ENCODE results near the gene TLE4.

The TLE4 gene

DNA sequence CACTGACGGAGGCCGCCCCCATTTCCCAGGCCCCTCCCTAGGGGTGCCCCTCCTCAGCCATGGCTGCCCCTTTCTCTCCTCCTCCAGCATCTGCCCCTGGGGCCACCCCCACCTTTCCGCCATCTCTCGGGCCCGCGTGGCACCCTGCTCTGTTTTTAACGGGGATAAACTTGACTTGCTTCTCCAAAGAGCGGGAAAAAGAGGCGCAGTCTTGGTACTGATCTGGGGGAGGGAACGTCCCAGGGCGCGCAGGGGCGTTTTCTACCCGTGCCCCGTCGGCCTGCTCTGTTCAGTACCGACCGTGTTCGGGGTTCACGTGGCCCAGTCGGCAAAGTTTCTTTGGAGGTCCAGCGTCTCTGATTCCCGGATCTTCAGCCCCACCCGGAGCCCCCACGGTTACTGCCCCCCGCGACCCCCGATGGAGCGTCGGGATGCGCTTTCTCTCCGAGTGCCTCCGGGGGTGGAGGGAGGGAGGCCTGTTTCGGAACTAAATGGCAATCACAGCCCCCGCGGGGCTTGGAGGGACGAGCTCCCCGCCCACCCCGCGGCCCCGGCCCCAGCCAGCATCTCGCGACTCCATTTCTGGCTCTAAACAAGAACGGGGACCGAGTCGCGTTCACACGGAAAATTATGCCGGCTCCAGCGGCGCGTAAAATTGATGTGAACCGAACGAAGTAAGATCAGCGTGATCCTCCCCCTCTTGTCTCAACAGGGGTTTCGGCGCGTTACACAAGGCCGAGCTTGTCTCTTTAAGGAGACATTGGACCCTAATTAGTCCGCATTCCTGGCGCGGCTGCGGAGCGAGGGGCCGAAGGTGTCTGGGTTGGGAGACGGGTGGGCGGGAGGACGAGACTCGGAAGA, 1.1 kb upstream of the TLE4 start:
- peak in 31 of 56 donors; percentile 19 to 79 (median 49) for DNase-seq

DNA sequence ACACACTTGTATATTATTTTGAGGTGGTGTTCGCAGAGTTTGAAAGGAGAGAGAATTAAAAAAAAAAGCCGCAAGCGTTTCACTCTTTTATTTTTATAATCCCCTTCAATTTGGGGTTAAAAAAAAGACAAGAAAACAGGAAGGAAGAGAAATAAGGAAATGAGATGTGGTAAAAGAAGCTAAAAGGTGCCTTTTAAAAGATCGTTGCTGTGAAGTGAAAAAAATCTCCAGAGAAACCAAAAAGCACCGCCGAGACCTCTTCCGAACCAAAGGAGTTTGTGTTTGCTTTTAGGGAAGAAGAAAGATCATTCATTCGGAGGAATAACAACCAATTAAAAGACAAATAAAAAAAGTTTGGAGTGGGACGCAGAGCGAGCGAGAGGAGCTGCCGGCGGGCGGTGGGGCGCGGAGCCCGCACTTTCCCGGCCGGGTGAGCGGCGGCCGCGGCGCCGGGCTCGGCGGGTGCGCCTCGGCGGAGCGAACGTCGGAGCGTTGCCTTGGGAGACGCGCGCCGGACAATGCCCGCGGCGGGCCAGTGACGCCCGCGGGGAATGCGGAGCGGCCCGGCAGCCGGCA, 355 bp downstream of the TLE4 start:
- peak in 16 of 56 donors; percentile 24 to 73 (median 50) for DNase-seq

DNA sequence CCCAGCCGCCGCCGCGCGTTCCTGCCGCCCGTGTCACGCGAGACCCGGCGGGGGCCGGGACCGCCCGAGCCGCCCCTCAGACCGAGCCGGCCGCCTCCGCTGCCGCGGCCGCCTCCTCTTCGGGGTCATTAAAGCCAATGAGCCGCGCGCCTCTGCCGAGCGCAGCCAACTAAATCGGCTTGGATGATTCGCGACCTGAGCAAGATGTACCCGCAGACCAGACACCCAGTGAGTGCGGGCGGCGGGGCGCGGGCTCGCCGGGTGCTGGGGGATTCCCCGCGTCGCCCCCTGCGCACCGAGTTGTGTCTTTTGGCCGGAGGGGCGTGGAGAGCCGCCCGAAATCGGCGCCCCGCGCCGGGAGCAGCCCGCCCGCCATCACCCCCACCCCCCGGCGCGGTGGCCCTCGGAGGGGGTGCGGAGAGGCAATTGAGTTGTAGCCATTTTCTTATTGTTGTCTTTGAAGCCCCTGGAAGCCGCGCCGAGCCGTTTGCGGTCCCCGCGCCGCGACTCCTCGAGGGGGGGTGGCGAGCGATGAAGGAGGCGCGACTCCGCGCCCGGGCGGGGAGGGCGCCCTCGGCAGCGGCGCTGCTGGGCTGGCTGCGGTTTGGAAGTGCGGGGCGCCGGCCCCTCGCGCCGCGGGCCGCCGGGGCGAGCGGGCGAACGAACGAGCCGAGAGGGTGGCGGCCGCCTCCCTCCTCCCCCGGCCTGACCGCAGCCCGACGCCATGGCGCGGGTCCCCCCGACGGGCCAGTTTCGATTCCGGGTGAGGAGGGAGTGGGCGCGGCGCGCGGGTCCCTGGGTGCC, 1.0 kb downstream of the TLE4 start:
- DNase-seq, result peak in 32 of 56 donors; percentile 13 to 73 (median 44)

DNA sequence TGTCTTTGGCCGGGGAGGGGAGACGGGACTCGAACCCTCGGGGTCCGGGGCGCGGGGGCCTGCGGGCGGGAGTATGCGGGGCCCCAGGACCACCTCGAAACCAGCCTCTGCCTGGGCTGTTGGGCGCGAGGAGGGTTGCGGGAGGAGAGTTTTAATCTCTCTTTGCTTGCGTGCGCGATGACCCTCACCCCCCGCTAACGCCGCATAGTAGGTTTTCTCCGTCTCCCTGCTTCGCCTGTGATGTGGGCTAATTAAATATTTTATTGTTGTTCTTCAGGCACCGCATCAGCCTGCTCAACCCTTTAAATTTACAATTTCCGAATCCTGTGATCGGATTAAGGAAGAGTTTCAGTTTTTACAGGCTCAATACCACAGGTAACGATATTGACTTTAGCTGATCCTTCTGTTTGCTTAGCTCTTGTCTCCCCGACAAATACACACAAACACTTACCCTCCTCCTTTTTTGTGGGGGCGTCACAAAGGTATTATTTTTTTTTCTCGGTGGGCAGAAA, 1.7 kb downstream of the TLE4 start:
- DNase-seq, result peak in 2 of 56 donors; percentile 43 to 51

DNA sequence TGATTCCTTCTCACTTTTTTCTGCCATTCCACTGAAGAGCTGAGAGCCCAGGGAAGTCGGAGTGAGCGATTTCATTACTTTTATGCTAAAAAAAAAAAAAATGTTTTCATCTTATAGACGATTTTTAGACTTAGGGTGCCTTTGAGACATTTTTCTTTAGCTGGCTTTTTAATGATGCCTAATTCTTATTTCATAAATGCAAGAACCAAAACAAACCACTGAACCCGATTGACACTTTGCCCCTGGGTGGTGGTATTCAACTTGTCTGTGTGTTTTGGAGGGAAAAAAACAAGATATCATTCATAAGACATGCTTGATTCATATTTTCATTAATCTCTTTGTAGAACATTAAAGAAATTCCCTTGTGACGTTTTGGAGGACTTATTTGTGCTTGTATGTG, 2.4 kb downstream of the TLE4 start:
- no peak for DNase-seq

DNA sequence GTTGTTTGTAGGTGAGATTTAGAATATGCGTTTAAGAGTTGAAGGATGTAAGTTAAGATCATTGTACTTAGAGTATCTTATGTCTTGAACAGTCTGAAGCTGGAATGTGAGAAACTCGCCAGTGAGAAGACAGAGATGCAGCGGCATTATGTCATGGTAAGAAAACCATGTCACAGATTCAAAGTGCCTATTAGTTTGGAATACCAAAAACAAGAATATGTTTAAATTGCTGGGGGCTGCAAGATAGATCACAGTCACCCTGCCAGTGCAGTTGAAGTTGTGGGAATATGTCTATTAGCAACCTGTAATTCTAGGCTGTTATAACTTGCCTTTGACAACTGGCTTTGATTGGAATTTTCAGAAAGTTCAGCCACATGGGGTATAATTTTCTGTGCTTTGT, 3.0 kb downstream of the TLE4 start:
- no peak for DNase-seq

DNA sequence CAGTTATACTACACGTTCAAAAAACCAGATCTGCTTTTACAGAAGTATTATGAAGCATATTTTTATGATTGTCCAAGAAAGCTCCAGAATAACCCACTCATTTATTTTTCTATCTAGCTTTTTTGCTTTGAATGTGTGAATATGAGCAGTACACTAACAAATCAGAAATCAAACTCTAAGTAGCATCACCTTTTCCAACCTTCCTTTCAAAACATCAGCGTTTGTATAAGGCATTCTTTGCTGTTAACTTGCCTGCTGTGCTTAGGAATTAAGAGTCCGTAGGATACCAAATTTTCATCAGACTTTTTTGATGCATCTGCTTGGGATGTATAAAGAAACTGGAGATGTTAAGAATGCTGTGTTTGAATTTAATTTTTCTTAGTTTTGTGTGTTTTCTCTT, 3.8 kb downstream of the TLE4 start:
- no peak for DNase-seq

DNA sequence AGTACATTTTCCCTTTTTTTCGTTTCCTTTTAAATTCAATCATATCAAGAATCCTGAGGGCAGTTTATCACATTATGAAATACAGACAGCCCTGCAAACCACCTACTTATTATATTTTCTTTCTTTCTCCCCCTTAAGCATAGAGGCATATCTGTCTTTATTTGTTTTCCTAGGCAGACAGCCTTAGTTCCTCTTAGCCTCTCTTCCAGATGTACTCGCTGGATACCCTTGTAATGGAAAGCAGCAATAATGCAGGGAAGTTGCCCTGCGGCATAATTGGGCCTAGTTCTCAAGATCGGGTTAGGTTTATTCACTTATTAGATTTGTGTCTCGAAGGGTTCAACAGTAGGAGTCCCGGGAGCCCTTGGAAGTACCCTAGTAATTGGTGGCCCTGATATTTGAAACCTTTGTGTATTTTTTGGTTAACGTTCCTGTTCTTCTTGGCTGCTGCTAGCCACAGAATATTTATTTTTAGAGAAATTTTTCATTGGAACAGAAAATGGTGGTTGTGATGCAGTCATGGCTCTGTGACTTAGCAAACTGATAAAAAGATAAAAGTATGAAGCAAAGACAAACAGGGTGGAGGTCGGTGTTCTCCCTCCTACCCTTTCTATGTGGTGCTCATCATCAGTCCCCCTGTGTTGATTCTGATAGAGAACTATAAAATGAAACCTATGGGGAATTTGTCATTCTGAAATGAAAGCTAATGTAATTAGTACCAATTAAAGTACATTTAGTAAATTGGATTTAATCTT, 6.4 kb downstream of the TLE4 start:
- DNase-seq, result no peak

DNA sequence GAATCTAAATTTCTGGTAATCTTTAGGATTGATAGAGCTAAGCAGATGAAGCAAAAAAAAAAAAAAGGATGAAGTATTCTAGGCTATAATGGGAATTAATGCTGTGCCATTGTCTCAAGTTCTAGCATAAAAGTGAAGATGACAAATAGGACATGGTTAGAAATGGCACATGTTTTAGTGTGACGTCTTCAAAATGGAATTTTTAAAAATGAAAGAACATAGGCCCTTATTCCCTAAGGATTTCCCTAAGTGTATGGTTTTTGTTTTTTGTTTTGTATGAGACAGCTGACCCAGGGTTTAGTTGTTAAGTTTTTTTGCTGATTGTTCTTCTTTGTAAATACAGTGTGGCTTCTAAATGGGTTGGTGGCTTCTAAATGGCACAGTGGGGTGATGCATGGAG, 7.1 kb downstream of the TLE4 start:
- no peak for DNase-seq

DNA sequence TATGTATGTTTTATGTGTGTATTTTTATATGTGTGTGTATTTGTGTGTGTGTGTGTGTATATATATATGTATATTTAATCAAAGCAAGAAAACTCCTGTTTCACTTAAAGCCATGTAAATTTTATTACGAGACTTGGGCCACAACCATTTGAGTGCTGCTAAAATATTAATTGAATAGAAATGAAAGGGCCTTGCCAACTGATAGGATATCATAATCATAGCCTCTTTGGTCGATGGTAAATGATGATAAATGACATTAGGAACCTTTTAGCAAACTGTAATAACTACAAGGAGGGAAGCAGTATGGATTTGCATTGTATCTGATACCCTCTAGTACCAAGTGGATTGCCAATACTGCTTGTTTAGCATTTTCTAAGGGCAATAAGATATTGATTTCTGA, 7.9 kb downstream of the TLE4 start:
- no peak for DNase-seq

DNA sequence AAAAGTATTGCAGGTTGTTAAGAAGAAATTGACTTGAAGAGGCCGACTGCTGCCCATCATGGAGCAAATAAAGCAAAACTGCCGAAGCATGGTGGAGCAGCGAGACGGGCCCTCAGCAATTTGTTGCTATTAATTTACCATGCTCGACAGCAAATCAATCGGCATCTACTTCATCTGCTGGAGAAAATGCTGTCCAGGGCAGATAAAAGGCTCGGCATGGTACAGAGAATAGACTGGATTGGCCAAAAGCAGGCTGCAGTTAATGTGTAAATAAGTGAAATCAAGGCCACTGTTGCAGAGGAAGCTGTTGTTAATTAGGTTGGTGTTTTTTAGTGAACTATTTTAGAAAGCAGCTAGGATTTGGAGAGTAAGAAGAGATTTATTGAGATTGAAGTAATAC, 8.3 kb downstream of the TLE4 start:
- no peak for DNase-seq

DNA sequence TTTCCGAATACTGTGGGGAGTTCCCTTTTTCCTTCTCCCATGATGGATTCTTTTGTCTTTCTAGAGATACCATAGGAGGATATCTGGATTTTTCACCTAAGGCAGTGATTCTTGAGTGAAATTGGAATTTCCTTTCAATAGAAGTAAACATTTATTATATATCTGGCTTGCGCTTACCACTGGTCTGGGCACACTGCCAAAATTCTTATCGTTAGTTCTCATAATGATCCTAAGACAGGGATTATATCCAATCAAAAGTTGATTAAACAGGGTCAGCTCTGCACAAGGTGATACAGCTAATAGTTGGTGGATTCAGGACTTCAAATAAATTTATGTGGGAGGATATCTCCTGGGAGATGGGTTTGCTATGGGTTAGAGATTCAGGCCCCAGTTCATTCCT, 9.6 kb downstream of the TLE4 start:
- no peak for DNase-seq

DNA sequence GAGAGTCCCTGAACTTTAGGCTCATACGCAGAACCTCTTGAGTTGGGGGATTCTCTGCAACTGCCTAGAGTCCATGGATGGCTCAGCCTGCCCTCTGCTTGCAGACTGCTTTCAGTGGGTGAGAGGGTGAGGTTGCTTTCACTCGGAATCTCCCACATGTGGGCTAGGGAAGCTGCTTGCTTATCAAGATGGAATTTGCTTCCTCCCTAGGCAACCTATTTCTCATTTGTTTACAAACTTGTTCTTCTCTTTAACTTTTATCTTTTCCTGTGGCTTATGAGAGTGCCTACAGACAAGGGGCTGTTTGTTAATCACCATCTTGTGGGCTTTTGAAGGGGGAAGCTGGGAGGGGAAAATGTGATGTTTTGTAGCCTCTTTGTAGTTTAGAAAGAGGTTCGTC, 10.0 kb downstream of the TLE4 start:
- DNase-seq, result no peak

DNA sequence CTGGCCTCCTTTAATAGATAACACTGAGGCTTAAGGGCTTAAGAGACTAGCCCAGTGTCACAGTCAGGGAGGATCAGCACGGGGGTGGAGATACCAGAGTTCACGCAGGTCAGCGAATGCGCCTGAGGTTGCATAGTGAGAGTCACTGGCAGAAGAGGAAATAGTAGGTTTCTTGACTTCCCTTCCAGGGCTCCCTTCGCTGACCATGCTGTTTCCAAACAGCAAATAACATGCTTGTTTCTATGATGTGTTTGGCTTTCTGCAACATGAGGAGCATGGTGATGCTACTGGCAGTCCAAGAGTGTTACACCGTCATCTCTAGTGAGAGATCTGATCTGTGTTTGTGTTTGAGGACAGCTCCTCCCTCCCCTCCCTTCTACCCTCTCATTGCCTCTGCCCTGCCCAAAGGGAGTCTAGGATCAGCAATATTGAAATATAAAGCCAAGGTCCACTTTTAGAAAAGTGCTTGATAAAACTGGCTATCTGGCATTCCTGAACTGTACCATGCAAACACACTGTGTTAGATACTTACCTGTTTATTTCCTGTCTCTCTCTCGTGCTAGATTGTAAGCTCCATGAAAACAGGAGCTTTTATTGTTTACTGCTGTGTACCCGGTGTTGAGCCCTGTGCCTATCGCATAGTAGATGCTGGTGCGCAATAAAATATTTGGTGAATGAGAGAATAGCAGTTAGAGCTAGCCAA, 12.3 kb downstream of the TLE4 start:
- DNase-seq, result peak in 5 of 56 donors; percentile 4 to 47 (median 20)

DNA sequence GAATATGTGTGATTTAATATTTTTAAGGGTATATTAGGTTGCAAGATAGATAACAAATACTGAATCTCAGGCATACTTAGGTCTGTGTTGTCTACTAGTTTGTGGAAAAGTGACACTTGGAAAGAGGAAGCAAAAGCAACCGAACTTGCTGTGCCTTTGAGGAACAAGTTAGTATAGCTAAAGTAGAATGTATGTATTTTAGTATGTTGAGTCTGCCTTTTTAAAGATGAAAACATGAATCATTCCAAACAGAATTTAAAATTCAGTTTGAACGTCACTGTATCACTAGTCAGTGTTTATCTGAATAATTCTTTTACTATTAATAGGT, 12.9 kb downstream of the TLE4 start:
- no peak for DNase-seq

DNA sequence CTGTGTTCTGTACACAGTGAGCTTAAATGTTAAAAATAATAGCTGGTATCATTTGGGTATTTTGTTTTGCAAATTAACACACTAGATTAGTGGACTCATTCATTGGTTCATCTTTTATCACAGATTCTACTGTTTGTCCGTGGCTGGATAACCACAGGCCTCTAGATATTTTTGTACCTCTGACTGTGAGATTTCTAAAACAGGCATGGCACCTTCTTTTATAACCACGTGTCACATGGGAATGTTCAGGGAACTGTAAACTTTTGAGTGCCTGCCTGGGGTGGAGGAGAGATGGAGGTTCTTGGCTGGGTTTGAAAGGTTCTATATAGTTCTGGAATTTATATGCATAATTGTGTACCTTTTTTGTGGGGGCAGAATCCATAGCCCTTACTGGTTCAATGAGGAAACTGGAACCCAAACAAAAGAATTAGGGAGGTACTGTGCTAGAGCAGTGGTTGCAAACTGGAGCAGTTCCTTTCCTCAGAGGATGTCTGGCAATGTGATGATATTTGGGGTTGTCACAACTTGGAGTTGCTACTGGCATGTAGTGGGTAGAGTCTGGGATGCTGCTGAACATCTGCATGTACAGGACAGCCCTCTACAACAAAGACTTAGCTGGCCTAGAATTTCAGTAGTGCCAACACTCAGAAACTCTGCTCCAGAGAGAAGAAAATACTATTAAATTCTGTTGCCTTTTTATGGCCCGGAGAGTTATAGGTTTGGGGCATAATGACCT, 16.9 kb downstream of the TLE4 start:
- DNase-seq, result no peak

DNA sequence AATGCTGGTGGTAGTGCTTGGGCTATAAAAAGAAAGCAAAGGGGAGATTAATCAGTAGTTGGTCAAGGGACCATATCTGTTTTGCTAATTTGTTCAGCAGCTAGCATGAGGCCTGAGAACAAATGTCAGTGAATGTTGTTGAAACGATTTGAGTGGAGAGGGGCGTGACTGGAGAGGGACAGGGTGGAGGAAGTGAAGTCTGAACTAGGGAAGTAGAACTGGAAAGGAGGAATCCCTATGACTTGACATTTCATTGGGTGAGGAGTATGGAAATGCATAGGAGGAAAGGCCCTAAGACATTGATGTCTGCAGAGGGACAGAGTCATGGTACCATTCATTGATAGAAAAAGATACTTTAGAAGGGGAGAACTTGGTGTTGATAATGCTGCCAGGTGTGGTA, 19.7 kb downstream of the TLE4 start:
- no peak for DNase-seq

DNA sequence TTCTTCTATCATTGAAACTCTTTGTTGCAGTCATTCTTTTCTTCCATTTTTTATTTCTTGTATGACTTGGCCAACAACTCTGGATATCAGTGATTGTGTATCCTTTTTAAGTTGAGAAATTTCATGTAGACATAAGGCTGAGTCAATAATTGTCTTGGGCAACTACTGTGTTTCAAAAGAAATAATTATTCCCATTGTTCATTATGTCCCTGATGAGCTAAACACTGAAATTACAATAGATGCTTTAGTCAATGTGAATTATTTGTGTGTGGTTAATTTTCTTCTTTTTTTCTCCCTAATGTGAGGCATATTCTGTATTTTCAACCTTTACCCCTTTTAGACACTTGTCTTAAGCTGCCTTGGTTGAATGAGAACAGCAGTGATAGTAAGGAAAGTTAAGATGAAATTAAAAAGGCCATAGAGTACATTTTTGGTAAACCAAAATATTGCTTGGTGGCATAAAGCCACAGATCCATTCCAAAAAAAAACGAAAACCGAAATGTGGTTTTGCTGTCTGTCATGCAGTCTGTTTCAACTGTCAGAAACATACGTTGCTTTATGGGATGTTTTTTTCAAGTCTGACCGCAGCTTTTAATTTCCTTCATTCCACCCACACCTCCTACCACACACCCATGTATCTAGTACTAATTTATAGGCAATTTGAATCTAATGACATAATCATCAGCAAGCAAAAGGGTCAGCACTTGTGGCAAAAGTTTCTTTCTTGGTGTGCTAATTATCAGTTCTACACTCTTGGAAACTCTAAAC, 21.1 kb downstream of the TLE4 start:
- no peak for DNase-seq

All from amygdala (tissue), 56 donors.